Gastrocnemius medialis (tissue), 4 donors: ENCODE results near the gene SPATS2L. TPM values are rescaled to one million over a fixed set of nuclear protein-coding genes. Genes with fewer than 3 reads are reported as not detected.
A peak's percentile ranks its signal among the peaks of the same experiment; 100 is the strongest.

Experiments used
- ATAC-seq, 2 donors: fragments of 150-250 bp; one replicate each; pipeline ENCODE4 v1.9.1; 2016
- DNase-seq, 2 donors: peaks; one replicate each; pipeline ENCODE4 v3.0.0-alpha.2; 2019
- H3K27ac ChIP-seq, 4 donors: fragments of 200-600 bp; sonication (generic); 1 replicate in 1 of 4; 2 replicates in 3 of 4; pipeline ENCODE4 v1.5.1; 2016 to 2018; ENCODE audit warnings: mild to moderate bottlenecking in 2 of 4, moderate library complexity in 1 of 4
- H3K27me3 ChIP-seq, 3 donors: fragments of 200-600 bp; sonication (generic) in 2 of 3; 1 replicate in 1 of 3; 2 replicates in 2 of 3; pipeline versions ENCODE4 v1.5.1 to v1.6.0; 2016 to 2019; ENCODE audit warnings: mild to moderate bottlenecking in 1 of 3, moderate library complexity in 1 of 3
- H3K36me3 ChIP-seq, 2 donors: fragments of 200-600 bp; sonication (generic) in 1 of 2; one replicate each; pipeline ENCODE4 v1.5.1; 2017 to 2018
- H3K4me1 ChIP-seq, 2 donors: fragments of 200-600 bp; sonication (generic) in 1 of 2; one replicate each; pipeline ENCODE4 v1.5.1; 2016 to 2017; ENCODE audit warnings: mild to moderate bottlenecking in 2 of 2
- H3K4me3 ChIP-seq, 4 donors: fragments of 200-600 bp; sonication (generic) in 3 of 4; 1 replicate in 1 of 4; 2 replicates in 3 of 4; pipeline ENCODE4 v1.5.1; 2016 to 2019; ENCODE audit warnings: mild to moderate bottlenecking in 2 of 4
- H3K9me3 ChIP-seq, 3 donors: fragments of 200-600 bp; sonication (generic) in 2 of 3; 1 replicate in 1 of 3; 2 replicates in 2 of 3; pipeline ENCODE4 v1.5.1; 2016 to 2019
- POLR2A ChIP-seq, 2 donors: fragments of 450-650 bp; IDR thresholded peaks; one replicate each; pipeline ENCODE4 v1.6.1; 2017; ENCODE audit warnings: antibody characterized with exemption in 2 of 2, mild to moderate bottlenecking in 2 of 2, moderate library complexity in 2 of 2
- in situ Hi-C, 4 donors: fragments of 200-750 bp; cut with MboI; loops; one replicate each; pipeline versions ENCODE4 v1.15.0 to v1.8.0; 2017; ENCODE audit warnings: low sequenced_read_pairs in 4 of 4
- intact Hi-C: fragments of 100-400 bp; cut with DNase I; formaldehyde crosslinking; loops from one replicate; pipeline ENCODE4 v1.15.1; 2023; ENCODE audit warnings: low total_unique reads
- total RNA-seq, 4 donors: library from RNA; depleted of rRNA; stranded (reverse); fragments of >200 nt; gene quantifications; one replicate each; pipeline versions ENCODE4 v1.1.0 to v1.2.3, GENCODE V29; 2016
- TF ChIP-seq, protein P1 (sequence below), 5 experiments: fragments of 450-650 bp in 3 of 5; fragments of 200-600 bp in 2 of 5; sonication (generic) in 2 of 5; IDR thresholded peaks in 4 of 5; conservative IDR thresholded peaks in 1 of 5; 1 replicate in 4 of 5; 2 replicates in 1 of 5; pipeline ENCODE4 v1.5.1; 2016 to 2019; ENCODE audit warnings: antibody characterized with exemption in 5 of 5, mild to moderate bottlenecking in 3 of 5, moderate library complexity in 3 of 5

Gene SPATS2L
- total RNA-seq, 4 donors from 2014 or later: 34.0 to 74.2 (median 52.3) TPM

DNA sequence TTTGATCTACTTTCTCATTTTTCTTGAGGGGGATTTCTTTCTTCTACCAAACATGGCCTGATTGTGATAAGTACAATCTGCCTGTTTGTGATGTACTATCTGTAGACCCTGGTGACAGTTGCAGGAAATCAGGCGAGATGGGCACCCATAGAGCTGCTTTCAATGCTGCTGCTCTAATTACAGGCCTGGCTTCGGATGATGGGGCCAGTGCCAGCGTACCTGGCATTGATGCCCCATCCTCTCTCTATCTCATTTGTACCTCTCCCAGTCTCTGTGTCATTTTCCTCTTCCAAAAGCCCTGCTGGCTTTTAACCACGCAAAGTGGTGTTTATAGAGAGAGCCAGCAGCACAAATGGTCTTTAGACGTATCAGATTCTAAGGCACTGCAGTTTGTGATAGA, 133.5 kb downstream of the SPATS2L start:
- Histone ChIP-seq H3K36me3 (peaks cover 0 to 5% of the 10 kb centered on the region in 2 donors), H3K4me1 (no peaks in the 10 kb centered on the region), H3K9me3 (no peaks in the 10 kb centered on the region), H3K4me3 (no peak overlapping the region), H3K27me3 (no peaks in the 10 kb centered on the region), H3K27ac (no peak overlapping the region)
- intact Hi-C loops: no loop called here
- TF ChIP-seq, protein P1, sequence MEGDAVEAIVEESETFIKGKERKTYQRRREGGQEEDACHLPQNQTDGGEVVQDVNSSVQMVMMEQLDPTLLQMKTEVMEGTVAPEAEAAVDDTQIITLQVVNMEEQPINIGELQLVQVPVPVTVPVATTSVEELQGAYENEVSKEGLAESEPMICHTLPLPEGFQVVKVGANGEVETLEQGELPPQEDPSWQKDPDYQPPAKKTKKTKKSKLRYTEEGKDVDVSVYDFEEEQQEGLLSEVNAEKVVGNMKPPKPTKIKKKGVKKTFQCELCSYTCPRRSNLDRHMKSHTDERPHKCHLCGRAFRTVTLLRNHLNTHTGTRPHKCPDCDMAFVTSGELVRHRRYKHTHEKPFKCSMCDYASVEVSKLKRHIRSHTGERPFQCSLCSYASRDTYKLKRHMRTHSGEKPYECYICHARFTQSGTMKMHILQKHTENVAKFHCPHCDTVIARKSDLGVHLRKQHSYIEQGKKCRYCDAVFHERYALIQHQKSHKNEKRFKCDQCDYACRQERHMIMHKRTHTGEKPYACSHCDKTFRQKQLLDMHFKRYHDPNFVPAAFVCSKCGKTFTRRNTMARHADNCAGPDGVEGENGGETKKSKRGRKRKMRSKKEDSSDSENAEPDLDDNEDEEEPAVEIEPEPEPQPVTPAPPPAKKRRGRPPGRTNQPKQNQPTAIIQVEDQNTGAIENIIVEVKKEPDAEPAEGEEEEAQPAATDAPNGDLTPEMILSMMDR (IDR thresholded peaks at IDR 0.05 in 4 of 5, conservative IDR thresholded peaks at IDR 0.05 in 1 of 5): no peak
- no peak for TF ChIP-seq POLR2A (IDR thresholded peaks at IDR 0.05)
- in situ Hi-C loops: no loop called here
- ATAC-seq (no peak), DNase-seq (no peak)

DNA sequence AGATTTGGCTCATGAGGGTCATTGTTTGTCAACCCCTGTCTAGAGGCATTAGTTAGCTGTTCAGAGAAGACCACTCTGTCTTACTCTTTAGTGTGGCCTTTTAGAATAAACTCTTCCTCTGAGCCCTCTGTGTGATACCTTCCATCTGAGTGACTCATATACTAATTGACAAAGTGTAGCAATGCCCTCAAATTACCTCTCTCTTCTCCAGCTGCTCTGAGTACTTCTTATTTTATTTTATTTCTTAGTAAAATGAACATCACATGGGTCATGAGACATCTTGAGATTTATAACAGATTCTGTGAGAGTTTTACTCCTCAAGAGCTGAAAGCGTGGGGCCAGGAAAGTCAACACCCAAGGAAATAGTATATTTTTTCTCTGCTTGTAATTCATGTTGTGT, 136.0 kb downstream of the SPATS2L start:
- H3K27me3 ChIP-seq: no peaks in the 10 kb centered on the region
- in situ Hi-C loops (no loop called here), intact Hi-C loops (no loop called here)
- H3K4me3 ChIP-seq: no peak overlapping the region
- H3K36me3 ChIP-seq: peaks cover 0 to 5% of the 10 kb centered on the region in 2 donors
- TF ChIP-seq, protein P1 (IDR thresholded peaks at IDR 0.05 in 4 of 5, conservative IDR thresholded peaks at IDR 0.05 in 1 of 5): no peak
- TF ChIP-seq POLR2A (IDR thresholded peaks at IDR 0.05): no peak
- ATAC-seq (peak; percentile 42 to 62), DNase-seq (no peak)
- no peak overlapping the region for H3K27ac ChIP-seq
- H3K4me1 ChIP-seq: no peaks in the 10 kb centered on the region
- no peaks in the 10 kb centered on the region for H3K9me3 ChIP-seq

DNA sequence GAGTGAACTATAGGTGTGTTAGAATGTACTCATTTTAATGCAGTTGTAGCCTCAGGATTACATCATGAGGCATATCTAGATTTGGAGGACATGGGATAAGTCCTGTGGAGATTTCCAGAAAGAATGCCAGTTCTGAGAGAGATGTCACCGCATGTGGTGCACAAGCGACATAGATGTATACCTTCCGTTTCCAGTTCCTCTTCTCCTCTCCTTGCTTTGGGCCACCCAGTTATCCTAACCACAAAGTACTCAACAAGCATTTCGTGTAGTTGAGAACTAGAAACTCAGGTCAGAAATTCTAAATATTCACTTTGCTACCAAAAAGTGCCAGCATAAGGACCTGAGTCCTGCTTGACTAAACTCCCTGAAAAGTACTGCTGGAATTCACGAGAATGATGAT, 136.9 kb downstream of the SPATS2L start:
- intact Hi-C loops: no loop called here
- H3K4me1 ChIP-seq: no peaks in the 10 kb centered on the region
- peaks cover 0 to 5% of the 10 kb centered on the region in 2 donors for H3K36me3 ChIP-seq
- TF ChIP-seq, protein P1 (IDR thresholded peaks at IDR 0.05 in 4 of 5, conservative IDR thresholded peaks at IDR 0.05 in 1 of 5): no peak
- no peak for TF ChIP-seq POLR2A (IDR thresholded peaks at IDR 0.05)
- H3K27me3 ChIP-seq: no peaks in the 10 kb centered on the region
- no peak overlapping the region for H3K27ac ChIP-seq
- in situ Hi-C loops: no loop called here
- no peak overlapping the region for H3K4me3 ChIP-seq
- no peak for ATAC-seq
- no peaks in the 10 kb centered on the region for H3K9me3 ChIP-seq
- no peak for DNase-seq

DNA sequence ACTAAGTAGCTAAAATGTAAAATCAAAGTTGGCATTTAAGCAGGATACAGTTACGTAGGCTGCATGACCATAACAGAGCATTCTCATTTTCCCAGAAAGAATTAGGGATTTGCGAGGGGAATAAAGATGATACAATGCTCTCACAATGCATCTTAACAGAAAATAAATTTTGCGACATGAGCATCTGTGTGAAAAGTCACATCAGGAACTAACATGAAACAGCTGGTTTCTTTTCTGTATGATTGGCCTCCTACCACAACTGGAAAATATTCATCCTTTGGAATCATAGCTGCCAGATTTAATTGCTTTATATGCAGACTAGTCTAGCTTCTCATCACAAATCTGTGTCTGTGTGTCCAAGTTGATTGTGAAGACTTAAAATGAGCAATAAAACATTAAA, 137.4 kb downstream of the SPATS2L start:
- ATAC-seq (no peak), DNase-seq (no peak)
- in situ Hi-C loops: no loop called here
- Histone ChIP-seq H3K4me1 (no peaks in the 10 kb centered on the region), H3K27ac (no peak overlapping the region), H3K4me3 (no peak overlapping the region), H3K36me3 (peaks cover 0 to 5% of the 10 kb centered on the region in 2 donors), H3K27me3 (no peaks in the 10 kb centered on the region), H3K9me3 (no peaks in the 10 kb centered on the region)
- intact Hi-C loops: no loop called here
- TF ChIP-seq POLR2A (IDR thresholded peaks at IDR 0.05): no peak
- TF ChIP-seq, protein P1 (IDR thresholded peaks at IDR 0.05 in 4 of 5, conservative IDR thresholded peaks at IDR 0.05 in 1 of 5): no peak

DNA sequence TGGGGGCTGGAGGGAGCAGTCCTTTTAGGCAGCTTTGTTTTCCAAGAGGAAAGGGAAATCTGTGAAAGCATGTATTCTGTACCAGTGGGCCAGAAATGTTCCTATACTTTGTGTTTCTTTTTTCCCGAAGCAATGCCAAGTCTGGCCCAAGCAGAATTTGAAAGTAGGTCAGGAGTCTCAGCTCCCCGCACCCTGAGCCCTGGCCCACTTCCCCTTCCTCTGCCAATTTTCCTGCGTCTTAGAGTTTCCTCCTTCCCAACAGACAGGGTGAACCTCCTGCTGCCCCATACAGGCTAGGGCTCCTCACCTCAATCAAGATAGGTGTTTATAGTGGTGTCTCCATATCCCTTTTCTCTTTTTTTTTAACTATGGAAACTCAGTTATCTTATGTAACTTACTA, 138.0 kb downstream of the SPATS2L start:
- in situ Hi-C loops: no loop called here
- H3K9me3 ChIP-seq: no peaks in the 10 kb centered on the region
- no peaks in the 10 kb centered on the region for H3K27me3 ChIP-seq
- H3K27ac ChIP-seq: no peak overlapping the region
- H3K36me3 ChIP-seq: peaks cover 0 to 5% of the 10 kb centered on the region in 2 donors
- H3K4me1 ChIP-seq: no peaks in the 10 kb centered on the region
- ATAC-seq: no peak
- TF ChIP-seq, protein P1 (IDR thresholded peaks at IDR 0.05 in 4 of 5, conservative IDR thresholded peaks at IDR 0.05 in 1 of 5): no peak
- TF ChIP-seq POLR2A (IDR thresholded peaks at IDR 0.05): no peak
- intact Hi-C loops: no loop called here
- DNase-seq: no peak
- no peak overlapping the region for H3K4me3 ChIP-seq
